ENCODE data around the gene MYO1D.

Gene MYO1D

GRCh38 chr17:32733401-32733800 is 143.5 kb downstream of the MYO1D start:
- Histone ChIP-seq H3K36me3 (replicated peaks) (no peaks in the 10 kb centered on the region), H3K4me3 (ENCODE audit: low read depth, low read length) (no peak overlapping the region), H3K27me3 (replicated peaks) (no peaks in the 10 kb centered on the region), H3K27ac (no peak overlapping the region)
- DNase-seq: no peak
- TF ChIP-seq CTCF (IDR thresholded peaks at IDR 0.05; ENCODE audit: low read depth, low read length, missing control alignments): no peak
- in situ Hi-C loops (cut with HindIII; ENCODE audit: low pct_ligation_motif_present, low sequenced_read_pairs): no loop called here

GRCh38 chr17:32732900-32733299 is 144.0 kb downstream of the MYO1D start:
- in situ Hi-C loops (cut with HindIII; ENCODE audit: low pct_ligation_motif_present, low sequenced_read_pairs): no loop called here
- no peaks in the 10 kb centered on the region for H3K36me3 ChIP-seq (replicated peaks)
- no peak for TF ChIP-seq CTCF (IDR thresholded peaks at IDR 0.05; ENCODE audit: low read depth, low read length, missing control alignments)
- no peak for DNase-seq
- H3K27ac ChIP-seq: no peak overlapping the region
- H3K4me3 ChIP-seq (ENCODE audit: low read depth, low read length): no peak overlapping the region
- no peaks in the 10 kb centered on the region for H3K27me3 ChIP-seq (replicated peaks)

- in situ Hi-C loops (cut with HindIII; ENCODE audit: low pct_ligation_motif_present, low sequenced_read_pairs): no loop called here
- Histone ChIP-seq H3K27ac (no peak overlapping the region), H3K27me3 (replicated peaks) (no peaks in the 10 kb centered on the region), H3K4me3 (ENCODE audit: low read depth, low read length) (no peak overlapping the region), H3K36me3 (replicated peaks) (no peaks in the 10 kb centered on the region)
- no peak for DNase-seq
- TF ChIP-seq CTCF (IDR thresholded peaks at IDR 0.05; ENCODE audit: low read depth, low read length, missing control alignments): no peak
Measured at GRCh38 chr17:32732296-32732642, 144.7 kb downstream of the MYO1D start.

GRCh38 chr17:32731556-32732295 is 145.2 kb downstream of the MYO1D start:
- in situ Hi-C loops (cut with HindIII; ENCODE audit: low pct_ligation_motif_present, low sequenced_read_pairs): no loop called here
- Histone ChIP-seq H3K27me3 (replicated peaks) (no peaks in the 10 kb centered on the region), H3K4me3 (ENCODE audit: low read depth, low read length) (no peak overlapping the region), H3K27ac (no peak overlapping the region), H3K36me3 (replicated peaks) (no peaks in the 10 kb centered on the region)
- TF ChIP-seq CTCF (IDR thresholded peaks at IDR 0.05; ENCODE audit: low read depth, low read length, missing control alignments): no peak
- no peak for DNase-seq

- no peak overlapping the region for H3K27ac ChIP-seq
- H3K27me3 ChIP-seq (replicated peaks): no peaks in the 10 kb centered on the region
- in situ Hi-C loops (cut with HindIII; ENCODE audit: low pct_ligation_motif_present, low sequenced_read_pairs): no loop called here
- H3K4me3 ChIP-seq (ENCODE audit: low read depth, low read length): no peak overlapping the region
- no peaks in the 10 kb centered on the region for H3K36me3 ChIP-seq (replicated peaks)
- DNase-seq: no peak
- no peak for TF ChIP-seq CTCF (IDR thresholded peaks at IDR 0.05; ENCODE audit: low read depth, low read length, missing control alignments)
Measured at GRCh38 chr17:32727681-32728080, 149.2 kb downstream of the MYO1D start.

- no peaks in the 10 kb centered on the region for H3K27me3 ChIP-seq (replicated peaks)
- no peak for DNase-seq
- no peak for TF ChIP-seq CTCF (IDR thresholded peaks at IDR 0.05; ENCODE audit: low read depth, low read length, missing control alignments)
- no peak overlapping the region for H3K27ac ChIP-seq
- in situ Hi-C loops (cut with HindIII; ENCODE audit: low pct_ligation_motif_present, low sequenced_read_pairs): no loop called here
- H3K36me3 ChIP-seq (replicated peaks): no peaks in the 10 kb centered on the region
- no peak overlapping the region for H3K4me3 ChIP-seq (ENCODE audit: low read depth, low read length)
Measured at GRCh38 chr17:32725697-32726096, 151.2 kb downstream of the MYO1D start.

Measured in brain microvascular endothelial cell (primary cell).